NCI-H748 (cell line): ENCODE data around the gene ATP1A2.

ENCODE experiments used
- DNase-seq: peaks from one replicate; lab custom pipeline; 2025; ENCODE audit not compliant: unreplicated experiment; lab: John Stamatoyannopoulos, UW

Gene ATP1A2

DNA sequence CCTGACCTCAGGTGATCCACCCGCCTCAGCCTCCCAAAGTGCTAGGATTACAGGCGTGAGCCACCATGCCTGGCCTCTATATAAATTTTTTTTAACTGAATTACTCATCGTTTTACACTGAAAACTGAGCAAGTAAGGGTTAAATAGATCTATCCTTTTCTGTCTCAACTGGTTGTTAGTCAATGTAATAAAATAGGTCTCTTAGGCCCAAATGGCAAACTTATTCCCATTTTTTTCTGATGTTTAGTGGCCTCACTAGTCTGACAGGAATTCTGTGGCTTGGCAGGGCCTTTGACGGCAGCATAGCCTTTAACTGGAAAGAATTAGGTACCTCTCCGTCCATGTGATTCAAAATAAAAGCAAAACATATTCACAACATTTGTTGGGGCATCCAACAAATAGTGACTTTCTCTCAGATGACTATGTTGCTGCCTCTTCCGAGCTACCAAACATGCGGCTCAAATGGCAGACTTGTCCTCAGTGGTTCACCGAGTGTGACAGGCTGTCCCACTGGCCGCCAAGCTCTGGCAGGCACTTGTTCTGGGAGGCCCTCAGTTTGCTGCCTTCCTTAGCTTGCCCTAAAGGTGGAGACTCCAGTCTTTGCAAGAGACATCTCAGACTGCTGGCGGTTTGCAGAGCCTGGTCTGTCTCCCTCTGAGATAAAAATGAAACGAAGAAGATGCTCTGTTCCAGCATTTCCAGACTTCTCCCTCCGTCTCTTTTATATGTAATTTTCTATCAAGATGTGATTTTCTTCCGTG, 53.2 kb downstream of the ATP1A2 start:
- no peak for DNase-seq

DNA sequence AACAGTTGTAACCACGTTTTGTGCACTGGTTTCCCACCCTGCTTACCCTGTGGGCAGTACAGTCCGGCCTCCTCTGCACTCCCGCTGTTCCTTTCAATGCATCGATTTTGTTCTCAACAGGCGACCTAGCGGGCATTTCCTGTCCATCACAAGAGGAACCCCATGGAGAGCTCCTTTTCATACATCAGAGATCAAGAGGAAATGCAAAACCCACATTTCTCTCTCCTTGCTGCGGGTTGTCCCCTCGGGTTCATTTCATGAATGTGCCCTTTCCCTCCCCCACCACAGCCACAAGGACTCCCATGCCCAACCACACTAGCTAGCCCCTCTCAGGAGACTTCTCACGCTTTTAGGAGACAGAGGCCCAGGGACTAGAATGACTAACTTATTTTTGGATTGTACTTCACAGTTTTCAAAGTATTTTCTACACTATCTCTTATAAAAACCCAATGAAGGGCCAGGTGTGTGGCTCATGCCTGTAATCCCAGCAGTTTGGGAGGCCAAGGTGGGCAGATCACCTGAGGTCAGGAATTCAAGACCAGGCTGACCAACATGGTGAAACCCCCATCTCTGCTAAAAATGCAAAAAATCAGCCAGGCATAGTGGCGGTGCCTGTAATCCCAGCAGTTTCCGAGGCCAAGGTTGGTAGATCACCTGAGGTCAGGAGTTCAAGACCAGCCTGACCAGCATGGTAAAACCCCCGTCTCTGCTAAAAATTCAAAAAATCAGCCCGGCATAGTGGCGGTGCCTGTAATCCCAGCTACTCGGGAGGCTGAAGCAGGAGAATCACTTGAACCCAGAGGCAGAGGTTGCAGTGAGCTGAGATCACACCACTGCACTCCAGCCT, 54.2 kb downstream of the ATP1A2 start:
- peak; percentile 92 for DNase-seq

DNA sequence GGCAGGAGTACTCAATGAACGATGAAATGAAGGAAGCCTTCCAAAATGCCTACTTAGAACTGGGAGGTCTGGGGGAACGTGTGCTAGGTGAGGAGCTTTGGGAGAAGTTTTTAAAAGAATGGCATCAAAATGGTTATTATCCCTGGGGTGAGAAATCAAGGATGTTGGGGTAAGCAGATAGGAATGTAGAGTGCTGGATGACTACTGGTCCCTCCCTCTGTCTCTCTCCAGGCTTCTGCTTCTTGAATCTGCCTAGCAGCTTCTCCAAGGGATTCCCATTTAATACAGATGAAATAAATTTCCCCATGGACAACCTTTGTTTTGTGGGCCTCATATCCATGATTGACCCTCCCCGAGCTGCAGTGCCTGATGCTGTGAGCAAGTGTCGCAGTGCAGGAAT, 55.8 kb downstream of the ATP1A2 start:
- no peak for DNase-seq

DNA sequence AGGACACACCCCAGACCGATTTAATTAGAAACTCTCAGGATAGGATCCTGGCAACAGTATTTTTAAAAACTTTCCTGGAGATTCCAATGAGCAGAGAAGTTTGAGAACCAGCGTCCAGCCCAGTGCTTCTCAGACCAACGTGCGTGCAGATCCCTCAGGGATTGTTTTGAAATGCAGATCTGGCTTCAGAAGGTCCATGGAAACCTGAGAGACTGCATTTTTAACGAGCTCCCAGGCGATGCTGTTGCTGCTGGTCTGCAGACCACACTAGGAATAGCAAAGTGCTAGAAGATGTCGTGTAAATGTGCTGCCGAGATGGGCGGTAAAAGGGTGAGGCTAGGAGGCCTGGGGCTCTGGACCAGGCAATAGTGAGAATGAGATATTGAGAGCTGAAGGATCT, 56.4 kb downstream of the ATP1A2 start:
- DNase-seq: no peak

DNA sequence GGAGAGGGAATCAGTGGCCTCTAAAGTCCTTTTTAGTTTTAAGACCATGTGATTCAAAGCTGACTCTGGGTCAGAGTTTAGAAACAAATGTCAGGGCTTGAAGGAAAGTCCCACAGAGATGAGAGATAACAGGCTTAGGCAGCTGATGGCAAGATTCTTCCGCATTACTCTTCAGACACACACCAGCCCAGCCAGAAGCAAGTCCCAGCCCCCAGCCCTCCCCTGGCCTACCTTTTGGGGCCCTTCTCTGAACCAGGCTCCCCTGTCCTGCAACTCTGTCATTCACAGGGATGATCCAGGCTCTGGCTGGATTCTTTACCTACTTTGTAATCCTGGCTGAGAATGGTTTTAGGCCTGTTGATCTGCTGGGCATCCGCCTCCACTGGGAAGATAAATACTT, 61.7 kb downstream of the ATP1A2 start:
- DNase-seq: no peak

DNA sequence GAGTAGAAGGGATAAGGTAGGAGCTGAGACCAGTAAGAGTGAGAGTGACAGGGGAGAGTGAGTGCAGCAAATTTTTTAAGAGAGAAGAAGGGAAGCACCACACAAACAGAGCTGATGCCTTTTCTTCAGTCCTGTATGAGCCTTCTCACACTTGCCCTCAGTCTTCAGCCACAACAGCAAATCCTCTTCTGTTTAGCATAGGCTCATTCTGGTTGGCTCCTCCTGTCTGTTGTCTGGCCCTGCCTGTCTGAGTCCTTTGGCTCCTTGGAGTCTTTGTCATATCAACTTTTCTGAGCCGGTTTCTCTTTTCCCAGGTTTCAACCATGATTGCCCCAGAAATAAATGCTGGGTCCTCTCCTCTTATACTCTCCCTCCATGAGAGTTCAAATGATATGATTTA, 62.1 kb downstream of the ATP1A2 start:
- no peak for DNase-seq

DNA sequence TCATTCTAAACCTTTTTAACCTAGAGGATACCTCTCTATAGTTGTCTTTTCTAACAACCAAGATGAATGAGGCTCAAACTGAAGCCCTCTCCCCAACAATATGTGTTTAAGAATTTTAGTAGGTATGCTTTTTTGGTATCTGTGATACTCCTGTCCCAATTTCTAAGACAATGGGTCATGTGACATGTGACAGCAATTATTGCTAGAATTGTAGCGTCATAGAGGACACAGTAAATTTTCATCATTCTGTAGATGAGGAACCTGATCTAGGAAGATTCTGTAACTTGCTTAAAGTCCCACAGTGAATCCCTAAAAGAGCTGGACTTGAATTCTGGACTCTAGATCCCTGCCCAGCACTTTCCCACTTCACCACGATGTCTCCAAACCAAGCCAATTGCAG, 63.2 kb downstream of the ATP1A2 start:
- DNase-seq: no peak

DNA sequence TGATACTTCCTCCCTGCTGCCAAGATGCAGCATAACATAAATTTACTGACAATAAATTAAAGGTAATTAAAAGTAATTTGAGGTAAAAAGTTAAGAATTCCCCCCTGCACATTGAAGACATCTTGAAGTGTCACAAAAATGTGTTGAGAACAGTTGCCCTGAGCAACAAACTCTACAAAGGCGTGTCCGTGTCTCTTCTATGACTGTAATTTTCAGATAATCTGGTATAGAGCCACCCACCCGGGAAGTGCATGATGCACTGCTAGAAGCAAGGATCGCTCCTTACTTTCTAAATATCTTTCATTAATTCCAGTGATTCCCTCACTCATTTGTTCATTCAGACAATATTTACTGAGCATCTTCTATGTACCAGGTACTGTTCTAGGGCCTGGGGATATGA, 63.8 kb downstream of the ATP1A2 start:
- DNase-seq: no peak

DNA sequence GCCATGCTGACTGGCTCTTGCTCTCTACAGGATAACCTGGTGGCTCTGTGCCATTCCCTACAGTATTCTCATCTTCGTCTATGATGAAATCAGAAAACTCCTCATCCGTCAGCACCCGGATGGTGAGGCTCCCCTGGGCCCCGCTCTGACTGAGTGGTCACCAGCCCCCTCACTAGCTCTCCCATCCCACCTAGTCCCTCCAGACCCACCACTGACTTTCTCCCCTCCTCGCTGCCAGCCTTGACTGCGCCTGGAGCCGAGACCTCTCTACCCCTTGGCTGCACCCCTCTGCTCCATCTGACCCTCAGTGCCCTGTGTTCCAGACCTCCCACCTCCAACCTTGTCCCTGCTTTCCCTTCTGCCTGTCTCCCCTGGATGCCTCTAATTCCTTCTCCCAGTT, 70.7 kb downstream of the ATP1A2 start:
- DNase-seq: no peak

DNA sequence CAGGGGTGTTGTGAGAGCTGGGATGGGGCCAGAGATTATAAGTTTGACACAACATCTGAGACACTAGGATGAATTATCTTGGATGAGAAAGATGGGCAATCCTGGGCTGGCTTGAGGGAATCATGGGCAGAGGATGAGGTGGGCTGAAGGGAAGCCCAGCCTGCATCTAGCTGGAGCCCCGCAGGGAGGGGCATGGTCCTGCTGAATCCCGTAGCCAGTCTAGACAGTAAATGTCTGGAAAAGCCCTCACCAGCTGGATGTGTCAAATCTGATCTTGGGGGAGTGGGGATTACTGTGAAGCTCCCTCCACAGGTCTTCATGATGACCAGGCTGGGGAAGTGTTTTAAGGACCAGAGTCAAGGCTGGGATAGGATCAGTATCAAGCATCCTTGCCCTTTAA, 71.2 kb downstream of the ATP1A2 start:
- DNase-seq: no peak

DNA sequence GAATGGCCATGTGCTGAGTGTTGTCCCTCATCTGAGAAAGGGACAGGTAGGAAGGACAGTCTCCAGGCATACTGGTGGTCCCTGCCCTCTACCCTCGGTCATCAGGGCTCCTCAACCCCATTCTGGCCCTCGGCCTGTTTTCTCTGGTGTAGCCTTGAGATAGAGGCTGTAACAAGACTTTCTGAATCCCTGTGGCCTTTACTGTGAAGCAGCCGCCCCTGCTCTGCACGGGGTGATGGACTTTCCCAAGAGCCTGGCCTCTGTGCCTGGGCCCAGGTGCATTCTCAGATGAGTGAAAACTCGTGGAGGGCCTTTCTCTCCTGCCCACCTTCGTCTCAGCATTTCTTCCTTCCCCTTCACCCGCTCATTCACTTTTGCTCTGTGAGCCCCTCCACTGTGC, 71.8 kb downstream of the ATP1A2 start:
- no peak for DNase-seq

DNA sequence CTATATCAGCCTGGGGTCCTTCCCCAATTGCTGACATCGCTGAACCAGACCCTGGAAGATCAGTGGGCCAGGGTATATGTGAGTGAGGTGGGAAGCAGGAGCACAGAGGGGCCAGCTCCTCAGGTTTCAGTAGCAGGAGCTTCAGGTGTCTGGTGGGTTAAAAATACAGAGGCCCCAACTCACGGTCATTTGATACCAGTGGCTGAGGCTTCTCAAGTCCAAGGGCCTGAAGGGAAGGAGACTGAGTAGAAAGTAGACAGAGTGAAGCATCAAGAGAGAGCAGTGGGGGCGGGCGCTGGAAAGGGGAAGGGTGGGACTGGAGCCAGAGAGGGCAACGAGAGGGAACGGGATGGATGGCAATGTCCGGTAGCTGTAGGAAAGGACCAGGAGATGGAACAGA, 72.8 kb downstream of the ATP1A2 start:
- DNase-seq: no peak

DNA sequence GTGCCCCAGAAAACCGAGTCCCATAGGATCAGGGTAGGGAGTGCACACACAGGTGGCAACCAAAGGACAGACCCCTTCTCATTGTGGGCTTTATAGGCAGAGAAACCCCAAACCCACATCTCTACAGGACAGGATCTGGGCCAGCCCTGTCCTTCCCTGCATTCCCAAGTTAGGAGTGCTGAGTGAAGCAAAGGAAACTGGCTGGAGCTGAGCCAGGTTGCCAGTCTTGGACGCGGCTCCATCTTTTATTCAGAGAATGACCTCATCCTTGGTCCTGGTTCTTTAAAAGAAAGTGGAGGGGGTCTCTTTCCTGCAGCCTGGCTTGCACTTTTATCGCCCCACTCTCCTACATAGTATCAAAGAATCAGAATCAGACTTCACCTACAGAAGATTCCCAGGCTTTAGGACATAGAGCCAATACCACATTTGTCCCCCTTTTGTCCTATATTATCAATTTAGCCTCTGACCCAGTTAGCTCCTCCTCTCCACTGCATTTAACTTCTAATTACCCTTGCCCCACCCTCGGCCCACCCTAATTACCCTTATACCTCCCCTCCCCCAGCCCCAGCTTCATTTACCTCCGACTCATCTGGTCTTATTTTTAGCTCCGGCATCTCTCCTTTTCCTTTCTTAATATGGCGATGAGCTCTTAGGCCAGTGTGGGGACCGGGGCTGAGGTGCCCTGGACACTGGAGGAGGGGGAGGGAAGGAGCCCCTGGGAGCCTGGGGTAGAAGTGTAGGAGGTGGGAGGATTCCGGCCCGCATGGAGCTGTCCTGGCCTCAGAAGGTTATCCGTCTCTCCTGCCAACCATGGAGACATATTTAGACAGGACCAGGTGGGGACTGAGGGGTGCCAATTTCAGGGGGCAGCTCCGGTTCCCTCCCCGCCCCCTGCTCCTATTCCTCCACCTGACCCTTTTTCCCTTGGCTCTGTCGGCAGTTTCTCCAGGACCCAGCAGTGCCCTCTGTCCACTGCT, 74.4 kb downstream of the ATP1A2 start, which contains the start of gene CASQ1:
TSS of gene CASQ1 (plus strand) at position 927 of the 977 bp plus-strand sequence. CDS start 177 bp downstream, outside the sequence.
- no peak for DNase-seq

DNA sequence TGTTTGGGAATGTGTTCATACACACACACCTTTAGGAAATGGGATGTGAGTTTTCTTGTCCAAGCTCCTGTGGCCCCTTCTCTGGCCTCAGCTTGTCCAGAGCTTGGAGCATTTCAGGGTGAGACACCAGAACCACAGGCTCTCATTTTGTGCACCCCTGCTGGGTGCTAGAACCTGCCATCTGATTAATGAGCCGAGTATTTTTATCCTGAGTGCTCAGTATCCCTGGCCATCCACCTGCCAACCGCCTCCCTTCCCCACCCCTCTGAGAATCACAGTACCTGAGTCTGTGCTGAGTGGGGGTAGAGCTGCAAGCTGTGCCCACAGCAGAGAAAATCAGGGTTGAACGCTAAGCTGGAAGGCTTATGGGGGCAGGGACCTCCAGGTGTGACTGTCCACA, 76.2 kb downstream of the ATP1A2 start:
- DNase-seq: no peak

DNA sequence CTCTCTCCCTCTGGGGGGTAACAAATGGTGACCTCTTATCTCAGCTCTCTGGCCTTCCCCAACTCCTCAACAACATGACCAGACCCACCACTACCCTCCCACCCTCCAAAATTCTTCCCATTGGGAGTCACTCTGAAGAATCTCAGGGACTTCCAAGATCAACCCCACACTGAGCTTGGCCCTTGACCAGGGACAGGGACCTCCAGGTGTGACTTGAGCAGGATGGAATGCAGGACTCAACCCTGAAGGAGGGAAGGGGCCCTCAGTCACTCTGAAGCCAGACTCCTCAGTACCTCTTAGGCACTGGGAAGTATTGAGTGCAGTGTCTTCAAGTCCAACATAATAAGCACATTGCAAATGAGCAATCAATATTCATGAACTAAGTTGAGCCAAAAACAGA, 76.7 kb downstream of the ATP1A2 start:
- no peak for DNase-seq
